CD14-positive monocyte (primary cell): Measurements from ENCODE around the gene DBNDD2. TPM values are rescaled to one million over a fixed set of nuclear protein-coding genes. Genes with fewer than 3 reads are reported as not detected.

Experiments used
- DNase-seq, 3 donors: peaks; one replicate each; pipeline ENCODE4 v3.0.0-alpha.2; 2011 to 2022
- H2AFZ ChIP-seq: 2 replicates; pipeline ENCODE4 v1.6.0; 2012; ENCODE audit warnings: mild to moderate bottlenecking, low read depth, low read length, inconsistent platforms; ENCODE audit not compliant: insufficient read depth, poor library complexity, severe bottlenecking
- H3K27ac ChIP-seq, 2 donors: 1 replicate in 1 of 2; 2 replicates in 1 of 2; pipeline ENCODE4 v1.5.1; 2012 to 2013; ENCODE audit warnings: low read length in 2 of 2, control low read depth in 1 of 2, inconsistent platforms in 1 of 2, low read depth in 1 of 2, mild to moderate bottlenecking in 1 of 2
- H3K27me3 ChIP-seq, 2 donors: one replicate each; pipeline versions ENCODE4 v1.6.0 to v1.6.1; 2011 to 2013; ENCODE audit warnings: low read length in 2 of 2; ENCODE audit not compliant: control insufficient read depth in 2 of 2, insufficient read depth in 2 of 2
- H3K36me3 ChIP-seq, 2 donors: replicated peaks in 1 of 2; 1 replicate in 1 of 2; 2 replicates in 1 of 2; pipeline versions ENCODE4 v1.5.1 to v1.6.1; 2012 to 2013; ENCODE audit warnings: low read length in 2 of 2, control low read depth in 1 of 2, inconsistent platforms in 1 of 2, mild to moderate bottlenecking in 1 of 2; ENCODE audit not compliant: insufficient read depth in 2 of 2, control insufficient read depth in 1 of 2
- H3K4me1 ChIP-seq, 2 donors: 1 replicate in 1 of 2; 2 replicates in 1 of 2; pipeline versions ENCODE4 v1.5.1 to v1.6.1; 2012 to 2013; ENCODE audit warnings: low read length in 2 of 2, control low read depth in 1 of 2, inconsistent platforms in 1 of 2, mild to moderate bottlenecking in 1 of 2, moderate library complexity in 1 of 2; ENCODE audit not compliant: insufficient read depth in 2 of 2, control insufficient read depth in 1 of 2
- H3K4me2 ChIP-seq: replicated peaks from 2 replicates; pipeline ENCODE3; 2012; ENCODE audit warnings: low read length, moderate library complexity, mild to moderate bottlenecking; ENCODE audit not compliant: poor library complexity, severe bottlenecking; ENCODE audit errors: extremely low read depth
- H3K4me3 ChIP-seq, 3 experiments: fragments of 200-600 bp in 1 of 3; sonication (generic) in 1 of 3; replicated peaks in 1 of 3; 1 replicate in 2 of 3; 2 replicates in 1 of 3; pipeline ENCODE4 v1.5.1; 2011 to 2013; ENCODE audit warnings: low read length in 3 of 3, mild to moderate bottlenecking in 3 of 3, control low read depth in 2 of 3, low read depth in 2 of 3, inconsistent platforms in 1 of 3, moderate library complexity in 1 of 3
- H3K79me2 ChIP-seq: 2 replicates; pipeline ENCODE4 v1.6.0; 2012; ENCODE audit warnings: mild to moderate bottlenecking, control low read depth, inconsistent platforms, low read length, moderate library complexity; ENCODE audit not compliant: insufficient read depth
- H3K9ac ChIP-seq: 2 replicates; pipeline ENCODE4 v1.6.0; 2017; ENCODE audit warnings: low read length, mild to moderate bottlenecking; ENCODE audit not compliant: insufficient read depth, poor library complexity, severe bottlenecking
- H3K9me3 ChIP-seq, 2 donors: replicated peaks in 1 of 2; 1 replicate in 1 of 2; 2 replicates in 1 of 2; pipeline versions ENCODE4 v1.5.1 to v1.6.1; 2012 to 2013; ENCODE audit warnings: low read length in 2 of 2, control low read depth in 1 of 2; ENCODE audit not compliant: control insufficient read depth in 1 of 2, insufficient read depth in 1 of 2
- H4K20me1 ChIP-seq: 2 replicates; pipeline ENCODE4 v1.6.0; 2012; ENCODE audit warnings: mild to moderate bottlenecking, low read length, control low read depth, moderate library complexity; ENCODE audit not compliant: insufficient read depth
- H3K27ac Mint-ChIP-seq, 7 donors: one replicate each; pipeline ENCODE4 v1.8.0; 2020; ENCODE audit warnings: mild to moderate bottlenecking in 7 of 7, mixed read lengths in 7 of 7, moderate library complexity in 6 of 7, inconsistent platforms in 2 of 7
- H3K27me3 Mint-ChIP-seq, 3 donors: one replicate each; pipeline ENCODE4 v1.8.0; 2021 to 2022; ENCODE audit warnings: low read depth in 3 of 3, mild to moderate bottlenecking in 3 of 3, mixed read lengths in 3 of 3, moderate library complexity in 3 of 3, inconsistent platforms in 1 of 3
- H3K36me3 Mint-ChIP-seq, 2 donors: one replicate each; pipeline ENCODE4 v1.8.0; 2020; ENCODE audit warnings: mixed read lengths in 2 of 2, inconsistent platforms in 1 of 2, mild to moderate bottlenecking in 1 of 2
- H3K4me1 Mint-ChIP-seq: one replicate; pipeline ENCODE4 v1.8.0; 2020; ENCODE audit warnings: mild to moderate bottlenecking, mixed read lengths
- H3K4me3 Mint-ChIP-seq, 2 donors: one replicate each; pipeline ENCODE4 v1.8.0; 2020; ENCODE audit warnings: mild to moderate bottlenecking in 2 of 2, mixed read lengths in 2 of 2, moderate library complexity in 1 of 2
- H3K9me3 Mint-ChIP-seq, 7 donors: one replicate each; pipeline ENCODE4 v1.8.0; 2020 to 2022; ENCODE audit warnings: mixed read lengths in 7 of 7, mild to moderate bottlenecking in 6 of 7, moderate library complexity in 6 of 7, inconsistent platforms in 2 of 7
- WGBS: methylation state at CpG from one replicate; pipeline ENCODE4 v1.1.5; 2013; ENCODE audit warnings: missing lambda C conversion rate; ENCODE audit not compliant: insufficient coverage; 5-methylcytosine and 5-hydroxymethylcytosine counted together
- intact Hi-C, 2 donors: fragments of 100-400 bp; cut with micrococcal nuclease; formaldehyde crosslinking; loops; one replicate each; pipeline versions ENCODE4 v1.15.0 to v1.15.1; 2023
- polyA plus RNA-seq, 3 donors: library from polyadenylated mRNA; depleted of rRNA in 1 of 3; unstranded in 2 of 3; stranded (reverse) in 1 of 3; fragments of 300-500 nt in 2 of 3; fragments of >200 nt in 1 of 3; fragmentation: Illumina TruSeq in 2 of 3; gene quantifications; 1 replicate in 2 of 3; 2 replicates in 1 of 3; pipeline ENCODE4 v1.2.3, GENCODE V29; 2012 to 2021
- TF ChIP-seq, protein P1 (sequence below): fragments of 200-600 bp; IDR thresholded peaks from one replicate; pipeline ENCODE4 v1.8.0; 2022; ENCODE audit warnings: antibody characterized with exemption, mild to moderate bottlenecking

DBNDD2 gene
- polyA plus RNA-seq, 3 donors: 15.6 to 22.1 (median 21.9) TPM

GRCh38 chr20:45359406-45360148 is 48.5 kb upstream of the DBNDD2 start:
- Histone ChIP-seq H3K9me3 (no peaks in the 10 kb centered on the region), H3K79me2 (peaks cover 11% of the 10 kb centered on the region), H3K4me2 (no peak overlapping the region), H2AFZ (no peak overlapping the region), H3K27me3 (no peaks in the 10 kb centered on the region), H3K4me1 (peaks cover 46 to 61% of the 10 kb centered on the region in 2 donors), H3K9ac (no peak overlapping the region), H3K36me3 (no peaks in the 10 kb centered on the region), H3K27ac (no peak overlapping the region), H3K4me3 (no peak overlapping the region), H4K20me1 (peaks cover 13% of the 10 kb centered on the region)
- no peak for DNase-seq
- Mint-ChIP-seq H3K36me3 (no peaks in the 10 kb centered on the region), H3K4me1 (peaks cover 53% of the 10 kb centered on the region), H3K4me3 (no peak overlapping the region), H3K9me3 (peaks cover 0 to 3% (median 0%) of the 10 kb centered on the region in 7 donors), H3K27me3 (peaks cover 0 to 2% (median 0%) of the 10 kb centered on the region in 3 donors), H3K27ac (no peak overlapping the region)
- TF ChIP-seq, protein P1, sequence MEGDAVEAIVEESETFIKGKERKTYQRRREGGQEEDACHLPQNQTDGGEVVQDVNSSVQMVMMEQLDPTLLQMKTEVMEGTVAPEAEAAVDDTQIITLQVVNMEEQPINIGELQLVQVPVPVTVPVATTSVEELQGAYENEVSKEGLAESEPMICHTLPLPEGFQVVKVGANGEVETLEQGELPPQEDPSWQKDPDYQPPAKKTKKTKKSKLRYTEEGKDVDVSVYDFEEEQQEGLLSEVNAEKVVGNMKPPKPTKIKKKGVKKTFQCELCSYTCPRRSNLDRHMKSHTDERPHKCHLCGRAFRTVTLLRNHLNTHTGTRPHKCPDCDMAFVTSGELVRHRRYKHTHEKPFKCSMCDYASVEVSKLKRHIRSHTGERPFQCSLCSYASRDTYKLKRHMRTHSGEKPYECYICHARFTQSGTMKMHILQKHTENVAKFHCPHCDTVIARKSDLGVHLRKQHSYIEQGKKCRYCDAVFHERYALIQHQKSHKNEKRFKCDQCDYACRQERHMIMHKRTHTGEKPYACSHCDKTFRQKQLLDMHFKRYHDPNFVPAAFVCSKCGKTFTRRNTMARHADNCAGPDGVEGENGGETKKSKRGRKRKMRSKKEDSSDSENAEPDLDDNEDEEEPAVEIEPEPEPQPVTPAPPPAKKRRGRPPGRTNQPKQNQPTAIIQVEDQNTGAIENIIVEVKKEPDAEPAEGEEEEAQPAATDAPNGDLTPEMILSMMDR: no peak
- WGBS: 94% methylated on average over 5 of the region's 9 CpGs
- intact Hi-C loops: loop anchor here in 1 of 2 donors (5.0 kb wide), 1 partner anchor 37 kb away; no protein-coding TSS in a partner anchor

DNA sequence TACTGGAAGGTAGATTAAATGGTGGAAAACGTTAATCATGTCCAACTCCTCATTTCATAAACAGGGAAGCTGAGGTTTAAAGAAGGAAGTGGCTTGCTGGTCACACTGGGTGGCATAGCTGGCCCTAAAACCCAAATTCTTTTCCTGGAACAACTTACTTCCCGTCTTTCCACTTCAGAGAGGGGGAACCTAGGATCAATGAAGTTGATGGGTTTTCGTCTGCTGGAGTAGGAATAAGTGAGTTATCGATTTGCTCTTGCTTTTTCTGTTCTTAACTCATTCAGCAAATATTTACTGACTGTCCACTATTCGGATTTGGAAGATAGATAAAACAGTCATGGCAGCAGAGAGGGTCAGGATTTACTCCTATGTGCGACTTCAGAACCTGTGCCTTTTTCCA is 46.3 kb upstream of the DBNDD2 start:
- TF ChIP-seq, protein P1: no peak
- Mint-ChIP-seq H3K4me3 (peak overlapping the region in 1 of 2 donors; percentile 57), H3K27me3 (peaks cover 0 to 2% (median 0%) of the 10 kb centered on the region in 3 donors), H3K36me3 (peaks cover 15 to 17% of the 10 kb centered on the region in 2 donors), H3K4me1 (peaks cover 53% of the 10 kb centered on the region), H3K27ac (peak overlapping the region; percentile 62 to 100 (median 78)), H3K9me3 (peaks cover 0 to 3% (median 0%) of the 10 kb centered on the region in 7 donors)
- Histone ChIP-seq H3K27me3 (no peaks in the 10 kb centered on the region), H4K20me1 (peaks cover 32% of the 10 kb centered on the region), H3K9ac (no peak overlapping the region), H3K9me3 (no peaks in the 10 kb centered on the region), H2AFZ (no peak overlapping the region), H3K4me1 (peaks cover 46 to 56% of the 10 kb centered on the region in 2 donors), H3K27ac (peak overlapping the region in 1 of 2 donors; percentile 45), H3K79me2 (peaks cover 20% of the 10 kb centered on the region), H3K4me3 (peak overlapping the region in 1 of 3 experiments; percentile 49), H3K4me2 (peak overlapping the region; percentile 59), H3K36me3 (peaks cover 16 to 21% of the 10 kb centered on the region in 2 donors)
- intact Hi-C loops: loop anchor here in 1 of 2 donors (5.0 kb wide), 1 partner anchor 39 kb away; no protein-coding TSS in a partner anchor
- peak in 2 of 3 donors; percentile 71 to 73 for DNase-seq
- no CpG with 5 or more reads among the region's 6 CpGs for WGBS
